SK-N-SH treated with all-trans-retinoic acid at 6 μM for 48 hours (cell line): ENCODE results near the gene BPIFB2.

ENCODE experiments used
- OSR1 ChIP-seq: fragments of 250-450 bp; sonication (Bioruptor Pico); IDR thresholded peaks from 2 replicates; pipeline ENCODE4 v1.8.0; 2022; ENCODE audit warnings: moderate library complexity, mild to moderate bottlenecking, inconsistent platforms
- PPARA ChIP-seq: fragments of 250-450 bp; sonication (Bioruptor Pico); IDR thresholded peaks from 2 replicates; pipeline ENCODE4 v1.5.0; 2020; ENCODE audit warnings: mild to moderate bottlenecking, borderline replicate concordance
- ZNF70 ChIP-seq: fragments of 450-650 bp; formaldehyde crosslinking; IDR thresholded peaks from 2 replicates; pipeline ENCODE4 v1.5.0; 2020; ENCODE audit warnings: mild to moderate bottlenecking, moderate library complexity

- TF ChIP-seq ZNF70, result no peak
- TF ChIP-seq PPARA (CRISPR knock-in tag), result no peak
- no peak for TF ChIP-seq OSR1 (CRISPR knock-in tag)
Measured at GRCh38 chr20:33031531-33031930, 24.0 kb downstream of the BPIFB2 start, which contains the start of gene BPIFB6.
